CD14-positive monocyte (primary cell): Measurements from ENCODE around the gene PHGDH. TPM values are rescaled to one million over a fixed set of nuclear protein-coding genes. Genes with fewer than 3 reads are reported as not detected.

Experiments used
- DNase-seq, 3 donors: peaks; one replicate each; pipeline ENCODE4 v3.0.0-alpha.2; 2011 to 2022
- H2AFZ ChIP-seq: 2 replicates; pipeline ENCODE4 v1.6.0; 2012; ENCODE audit warnings: mild to moderate bottlenecking, low read depth, low read length, inconsistent platforms; ENCODE audit not compliant: insufficient read depth, poor library complexity, severe bottlenecking
- H3K27ac ChIP-seq, 2 donors: 1 replicate in 1 of 2; 2 replicates in 1 of 2; pipeline ENCODE4 v1.5.1; 2012 to 2013; ENCODE audit warnings: low read length in 2 of 2, control low read depth in 1 of 2, inconsistent platforms in 1 of 2, low read depth in 1 of 2, mild to moderate bottlenecking in 1 of 2
- H3K27me3 ChIP-seq, 2 donors: one replicate each; pipeline versions ENCODE4 v1.6.0 to v1.6.1; 2011 to 2013; ENCODE audit warnings: low read length in 2 of 2; ENCODE audit not compliant: control insufficient read depth in 2 of 2, insufficient read depth in 2 of 2
- H3K36me3 ChIP-seq, 2 donors: replicated peaks in 1 of 2; 1 replicate in 1 of 2; 2 replicates in 1 of 2; pipeline versions ENCODE4 v1.5.1 to v1.6.1; 2012 to 2013; ENCODE audit warnings: low read length in 2 of 2, control low read depth in 1 of 2, inconsistent platforms in 1 of 2, mild to moderate bottlenecking in 1 of 2; ENCODE audit not compliant: insufficient read depth in 2 of 2, control insufficient read depth in 1 of 2
- H3K4me1 ChIP-seq, 2 donors: 1 replicate in 1 of 2; 2 replicates in 1 of 2; pipeline versions ENCODE4 v1.5.1 to v1.6.1; 2012 to 2013; ENCODE audit warnings: low read length in 2 of 2, control low read depth in 1 of 2, inconsistent platforms in 1 of 2, mild to moderate bottlenecking in 1 of 2, moderate library complexity in 1 of 2; ENCODE audit not compliant: insufficient read depth in 2 of 2, control insufficient read depth in 1 of 2
- H3K4me2 ChIP-seq: replicated peaks from 2 replicates; pipeline ENCODE3; 2012; ENCODE audit warnings: low read length, moderate library complexity, mild to moderate bottlenecking; ENCODE audit not compliant: poor library complexity, severe bottlenecking; ENCODE audit errors: extremely low read depth
- H3K4me3 ChIP-seq, 3 experiments: fragments of 200-600 bp in 1 of 3; sonication (generic) in 1 of 3; replicated peaks in 1 of 3; 1 replicate in 2 of 3; 2 replicates in 1 of 3; pipeline ENCODE4 v1.5.1; 2011 to 2013; ENCODE audit warnings: low read length in 3 of 3, mild to moderate bottlenecking in 3 of 3, control low read depth in 2 of 3, low read depth in 2 of 3, inconsistent platforms in 1 of 3, moderate library complexity in 1 of 3
- H3K79me2 ChIP-seq: 2 replicates; pipeline ENCODE4 v1.6.0; 2012; ENCODE audit warnings: mild to moderate bottlenecking, control low read depth, inconsistent platforms, low read length, moderate library complexity; ENCODE audit not compliant: insufficient read depth
- H3K9ac ChIP-seq: 2 replicates; pipeline ENCODE4 v1.6.0; 2017; ENCODE audit warnings: low read length, mild to moderate bottlenecking; ENCODE audit not compliant: insufficient read depth, poor library complexity, severe bottlenecking
- H3K9me3 ChIP-seq, 2 donors: replicated peaks in 1 of 2; 1 replicate in 1 of 2; 2 replicates in 1 of 2; pipeline versions ENCODE4 v1.5.1 to v1.6.1; 2012 to 2013; ENCODE audit warnings: low read length in 2 of 2, control low read depth in 1 of 2; ENCODE audit not compliant: control insufficient read depth in 1 of 2, insufficient read depth in 1 of 2
- H4K20me1 ChIP-seq: 2 replicates; pipeline ENCODE4 v1.6.0; 2012; ENCODE audit warnings: mild to moderate bottlenecking, low read length, control low read depth, moderate library complexity; ENCODE audit not compliant: insufficient read depth
- H3K27ac Mint-ChIP-seq, 7 donors: one replicate each; pipeline ENCODE4 v1.8.0; 2020; ENCODE audit warnings: mild to moderate bottlenecking in 7 of 7, mixed read lengths in 7 of 7, moderate library complexity in 6 of 7, inconsistent platforms in 2 of 7
- H3K27me3 Mint-ChIP-seq, 3 donors: one replicate each; pipeline ENCODE4 v1.8.0; 2021 to 2022; ENCODE audit warnings: low read depth in 3 of 3, mild to moderate bottlenecking in 3 of 3, mixed read lengths in 3 of 3, moderate library complexity in 3 of 3, inconsistent platforms in 1 of 3
- H3K36me3 Mint-ChIP-seq, 2 donors: one replicate each; pipeline ENCODE4 v1.8.0; 2020; ENCODE audit warnings: mixed read lengths in 2 of 2, inconsistent platforms in 1 of 2, mild to moderate bottlenecking in 1 of 2
- H3K4me1 Mint-ChIP-seq: one replicate; pipeline ENCODE4 v1.8.0; 2020; ENCODE audit warnings: mild to moderate bottlenecking, mixed read lengths
- H3K4me3 Mint-ChIP-seq, 2 donors: one replicate each; pipeline ENCODE4 v1.8.0; 2020; ENCODE audit warnings: mild to moderate bottlenecking in 2 of 2, mixed read lengths in 2 of 2, moderate library complexity in 1 of 2
- H3K9me3 Mint-ChIP-seq, 7 donors: one replicate each; pipeline ENCODE4 v1.8.0; 2020 to 2022; ENCODE audit warnings: mixed read lengths in 7 of 7, mild to moderate bottlenecking in 6 of 7, moderate library complexity in 6 of 7, inconsistent platforms in 2 of 7
- CTCF ChIP-seq: fragments of 200-600 bp; IDR thresholded peaks from one replicate; pipeline ENCODE4 v1.8.0; 2022; ENCODE audit warnings: antibody characterized with exemption, mild to moderate bottlenecking
- whole genome bisulfite sequencing: methylation state at CpG from one replicate; pipeline ENCODE4 v1.1.5; 2013; ENCODE audit warnings: missing lambda C conversion rate; ENCODE audit not compliant: insufficient coverage; 5-methylcytosine and 5-hydroxymethylcytosine counted together
- intact Hi-C, 2 donors: fragments of 100-400 bp; cut with micrococcal nuclease; formaldehyde crosslinking; loops; one replicate each; pipeline versions ENCODE4 v1.15.0 to v1.15.1; 2023
- polyA plus RNA-seq, 3 donors: library from polyadenylated mRNA; depleted of rRNA in 1 of 3; unstranded in 2 of 3; stranded (reverse) in 1 of 3; fragments of 300-500 nt in 2 of 3; fragments of >200 nt in 1 of 3; fragmentation: Illumina TruSeq in 2 of 3; gene quantifications; 1 replicate in 2 of 3; 2 replicates in 1 of 3; pipeline ENCODE4 v1.2.3, GENCODE V29; 2012 to 2021

The PHGDH gene
- polyA plus RNA-seq, 3 donors: 0.09 to 0.44 (median 0.20) TPM

DNA sequence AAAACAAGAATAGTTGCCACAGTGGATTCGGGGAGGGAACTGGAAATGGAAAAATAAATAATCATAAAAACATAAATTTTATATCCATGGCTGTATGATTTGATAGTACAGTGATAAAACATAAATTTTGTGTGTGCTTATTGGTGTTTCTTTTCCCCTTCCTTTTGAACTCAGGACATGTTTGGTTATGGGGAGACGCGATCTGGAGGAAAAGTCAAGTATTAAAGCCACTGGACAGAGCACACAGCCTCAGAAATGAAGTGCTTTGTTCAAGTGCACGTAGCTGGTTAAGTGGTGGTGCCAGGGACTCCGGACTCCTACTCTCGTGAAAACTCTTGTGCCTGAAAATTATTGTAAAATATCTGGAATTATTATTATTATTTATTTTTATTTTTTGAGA is 66.6 kb downstream of the PHGDH start:
- WGBS: no CpG with 5 or more reads among the region's 6 CpGs
- no peaks in the 10 kb centered on the region for H3K36me3 Mint-ChIP-seq
- no peaks in the 10 kb centered on the region for H3K9me3 ChIP-seq
- no peak overlapping the region for H3K4me3 Mint-ChIP-seq
- H3K27ac ChIP-seq: no peak overlapping the region
- no peak for DNase-seq
- no peaks in the 10 kb centered on the region for H3K79me2 ChIP-seq
- no peaks in the 10 kb centered on the region for H3K36me3 ChIP-seq
- no peak overlapping the region for H3K4me2 ChIP-seq
- no peak overlapping the region for H2AFZ ChIP-seq
- no peak overlapping the region for H3K27ac Mint-ChIP-seq
- no peak for TF ChIP-seq CTCF
- H4K20me1 ChIP-seq: no peaks in the 10 kb centered on the region
- no peaks in the 10 kb centered on the region for H3K9me3 Mint-ChIP-seq
- H3K4me1 ChIP-seq: peaks cover 13 to 14% of the 10 kb centered on the region in 2 donors
- no peak overlapping the region for H3K9ac ChIP-seq
- intact Hi-C loops: no loop called here
- no peaks in the 10 kb centered on the region for H3K27me3 ChIP-seq
- H3K4me1 Mint-ChIP-seq: peaks cover 21% of the 10 kb centered on the region
- no peak overlapping the region for H3K4me3 ChIP-seq
- peaks cover 0 to 2% (median 1%) of the 10 kb centered on the region in 3 donors for H3K27me3 Mint-ChIP-seq

GRCh38 chr1:119778886-119779560 is 67.3 kb downstream of the PHGDH start:
- Mint-ChIP-seq H3K4me1 (peaks cover 26% of the 10 kb centered on the region), H3K4me3 (no peak overlapping the region), H3K27ac (no peak overlapping the region), H3K36me3 (no peaks in the 10 kb centered on the region), H3K27me3 (peaks cover 0 to 2% (median 1%) of the 10 kb centered on the region in 3 donors), H3K9me3 (no peaks in the 10 kb centered on the region)
- peaks cover 20 to 21% of the 10 kb centered on the region in 2 donors for H3K4me1 ChIP-seq
- no peak overlapping the region for H3K9ac ChIP-seq
- H4K20me1 ChIP-seq: no peaks in the 10 kb centered on the region
- DNase-seq: no peak
- 80% methylated on average over 1 of the region's 13 CpGs for WGBS
- no peak for TF ChIP-seq CTCF
- H2AFZ ChIP-seq: no peak overlapping the region
- H3K79me2 ChIP-seq: no peaks in the 10 kb centered on the region
- intact Hi-C loops: no loop called here
- H3K9me3 ChIP-seq: no peaks in the 10 kb centered on the region
- no peak overlapping the region for H3K27ac ChIP-seq
- H3K27me3 ChIP-seq: no peaks in the 10 kb centered on the region
- no peaks in the 10 kb centered on the region for H3K36me3 ChIP-seq
- H3K4me2 ChIP-seq: no peak overlapping the region
- no peak overlapping the region for H3K4me3 ChIP-seq
